ENCODE results near the gene GABRA6. TPM values are rescaled to one million over a fixed set of nuclear protein-coding genes. Genes with fewer than 3 reads are reported as not detected.

The GABRA6 gene
- total and polyA plus RNA-seq, 2 of the 13 experiments (the other 11 are each of a cell fraction or from before 2014, with no cell fraction given), result not detected

DNA sequence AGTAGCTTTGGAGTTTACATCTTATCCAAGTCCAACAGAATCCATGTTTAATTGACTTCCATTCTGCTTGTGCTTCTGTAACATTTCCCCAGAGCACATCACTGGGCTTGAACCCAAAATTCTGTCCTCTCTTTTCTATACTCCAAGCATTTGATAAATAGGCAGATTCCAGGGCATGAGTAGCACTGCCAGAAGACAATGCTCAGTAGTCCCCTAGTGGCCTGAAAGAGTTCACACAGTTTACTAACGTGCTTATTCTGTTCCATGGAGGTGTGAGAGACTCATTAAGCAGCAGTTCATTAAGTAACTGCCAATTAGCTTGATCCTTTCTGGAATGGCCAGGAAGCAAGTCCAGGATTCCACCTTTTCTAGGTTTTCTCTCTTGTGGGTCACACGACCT is 9.4 kb upstream of the GABRA6 start:
- Histone ChIP-seq H4K20me1 (ENCODE audit: insufficient read depth, low read length) (no peaks in the 10 kb centered on the region), H3K9ac (ENCODE audit: insufficient read depth, low read depth, low read length) (no peak overlapping the region), H3K27me3 (ENCODE audit: control insufficient read depth in 1 of 2, insufficient read depth in 2 of 2, low read length in 2 of 2) (no peaks in the 10 kb centered on the region), H3K9me3 (ENCODE audit: low read length) (no peaks in the 10 kb centered on the region), H3K79me2 (ENCODE audit: insufficient read depth, low read length) (no peaks in the 10 kb centered on the region), H2AFZ (ENCODE audit: low read length) (no peak overlapping the region), H3K27ac (ENCODE audit: extremely low read length, insufficient read depth, low read length) (no peak overlapping the region), H3K4me1 (ENCODE audit: insufficient read depth, low read length) (no peaks in the 10 kb centered on the region), H3K4me3 (replicated peaks in 1 of 3; ENCODE audit: insufficient read depth in 1 of 3, low read depth in 2 of 3, low read length in 3 of 3) (no peak overlapping the region), H3K36me3 (replicated peaks in 1 of 2; ENCODE audit: control insufficient read depth in 1 of 2, insufficient read depth in 2 of 2, low read length in 2 of 2) (no peaks in the 10 kb centered on the region), H3K4me2 (ENCODE audit: low read depth, low read length) (no peak overlapping the region)
- in situ Hi-C loops (cut with HindIII; ENCODE audit: extremely low pct_ligation_motif_present, low pct_unique_long_range_greater_than_20kb) (no loop called here), intact Hi-C loops (cut with micrococcal nuclease; ENCODE audit: unreplicated experiment) (loop anchor here (5.0 kb wide), 1 partner anchor 134 kb away; no protein-coding TSS in a partner anchor)
- ChIA-PET CTCF (ENCODE audit: low intra/inter-chr PET ratio, low total read pairs) (no interaction called here), POLR2A (no interaction called here)
- ATAC-seq (peak; percentile 88), DNase-seq (ENCODE audit: low spot score) (peak; percentile 6), FAIRE-seq (no peak)
- TF ChIP-seq ZNF333 (CRISPR knock-in tag; IDR thresholded peaks at IDR 0.05; ENCODE audit: borderline replicate concordance), result no peak
- TF ChIP-seq TRIM24 (CRISPR knock-in tag; IDR thresholded peaks at IDR 0.05), result no peak
- peak; percentile 28 for TF ChIP-seq STAG1 (CRISPR knock-in tag; IDR thresholded peaks at IDR 0.05)
- TF ChIP-seq, protein P1, sequence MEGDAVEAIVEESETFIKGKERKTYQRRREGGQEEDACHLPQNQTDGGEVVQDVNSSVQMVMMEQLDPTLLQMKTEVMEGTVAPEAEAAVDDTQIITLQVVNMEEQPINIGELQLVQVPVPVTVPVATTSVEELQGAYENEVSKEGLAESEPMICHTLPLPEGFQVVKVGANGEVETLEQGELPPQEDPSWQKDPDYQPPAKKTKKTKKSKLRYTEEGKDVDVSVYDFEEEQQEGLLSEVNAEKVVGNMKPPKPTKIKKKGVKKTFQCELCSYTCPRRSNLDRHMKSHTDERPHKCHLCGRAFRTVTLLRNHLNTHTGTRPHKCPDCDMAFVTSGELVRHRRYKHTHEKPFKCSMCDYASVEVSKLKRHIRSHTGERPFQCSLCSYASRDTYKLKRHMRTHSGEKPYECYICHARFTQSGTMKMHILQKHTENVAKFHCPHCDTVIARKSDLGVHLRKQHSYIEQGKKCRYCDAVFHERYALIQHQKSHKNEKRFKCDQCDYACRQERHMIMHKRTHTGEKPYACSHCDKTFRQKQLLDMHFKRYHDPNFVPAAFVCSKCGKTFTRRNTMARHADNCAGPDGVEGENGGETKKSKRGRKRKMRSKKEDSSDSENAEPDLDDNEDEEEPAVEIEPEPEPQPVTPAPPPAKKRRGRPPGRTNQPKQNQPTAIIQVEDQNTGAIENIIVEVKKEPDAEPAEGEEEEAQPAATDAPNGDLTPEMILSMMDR (CRISPR knock-in tag; IDR thresholded peaks at IDR 0.05), result peak; percentile 20; the same call in 1 of the 2 replicates
- WGBS (ENCODE audit: low lambda C conversion rate), result 0% methylated on average over 2 of the region's 2 CpGs
- BruUV-seq (replicated peaks), result no TSS peak

DNA sequence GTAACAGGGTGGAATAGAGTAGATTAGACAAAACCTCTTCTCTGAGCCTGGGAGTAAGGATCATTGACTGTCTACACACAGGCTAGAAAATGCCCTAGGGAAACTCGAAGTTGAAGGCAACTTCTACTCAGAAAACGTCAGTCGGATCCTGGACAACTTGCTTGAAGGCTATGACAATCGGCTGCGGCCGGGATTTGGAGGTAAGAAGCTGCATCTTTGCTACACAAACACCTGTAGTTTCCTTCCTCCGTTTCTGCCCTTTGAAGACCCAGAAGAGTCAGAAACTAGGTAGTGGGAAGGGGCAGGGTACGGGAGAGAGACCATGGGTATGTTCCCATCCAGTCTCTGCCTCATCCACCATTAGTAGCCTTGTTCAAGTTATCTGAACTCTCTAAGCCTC is 628 bp downstream of the GABRA6 start:
- H3K27me3 ChIP-seq (ENCODE audit: control insufficient read depth in 1 of 2, insufficient read depth in 2 of 2, low read length in 2 of 2), result no peaks in the 10 kb centered on the region
- TF ChIP-seq SOX5 (CRISPR knock-in tag; IDR thresholded peaks at IDR 0.05; ENCODE audit: borderline replicate concordance) (no peak), ATF7-NPFF (CRISPR knock-in tag; IDR thresholded peaks at IDR 0.05; ENCODE audit: low read depth) (no peak), DPF2 (CRISPR knock-in tag; IDR thresholded peaks at IDR 0.05; ENCODE audit: borderline replicate concordance, low read depth) (no peak), ETV6 (CRISPR knock-in tag; conservative IDR thresholded peaks at IDR 0.05) (no peak), MTF1 (CRISPR knock-in tag; IDR thresholded peaks at IDR 0.05) (no peak), AGO1 (IDR thresholded peaks at IDR 0.05; ENCODE audit: low read depth, low read length, poor library complexity, severe bottlenecking) (no peak), ZNF510 (CRISPR knock-in tag; IDR thresholded peaks at IDR 0.05; ENCODE audit: low read depth) (no peak), ZNF746 (CRISPR knock-in tag; IDR thresholded peaks at IDR 0.05) (no peak), ZNF33B (CRISPR knock-in tag; IDR thresholded peaks at IDR 0.05) (no peak), MED8 (CRISPR knock-in tag; IDR thresholded peaks at IDR 0.05; ENCODE audit: insufficient replicate concordance) (no peak), MYNN (CRISPR knock-in tag; IDR thresholded peaks at IDR 0.05; ENCODE audit: low read depth) (no peak), KLF9 (CRISPR knock-in tag; IDR thresholded peaks at IDR 0.05; ENCODE audit: low read depth) (no peak), POLR2A (IDR thresholded peaks at IDR 0.05; ENCODE audit: insufficient read depth in 1 of 2, low read depth in 2 of 2, low read length in 2 of 2) (no peak), MATR3 (CRISPR knock-in tag; IDR thresholded peaks at IDR 0.05) (no peak)
- H3K4me2 ChIP-seq (ENCODE audit: low read depth, low read length), result no peak overlapping the region
- POLR2A ChIA-PET, result no interaction called here
- no peak overlapping the region for H2AFZ ChIP-seq (ENCODE audit: low read length)
- WGBS (ENCODE audit: low lambda C conversion rate), result 4% methylated on average over 4 of the region's 8 CpGs
- H3K27ac ChIP-seq (ENCODE audit: extremely low read length, insufficient read depth, low read length), result no peak overlapping the region
- no peak overlapping the region for H3K9ac ChIP-seq (ENCODE audit: insufficient read depth, low read depth, low read length)
- H3K9me3 ChIP-seq (ENCODE audit: low read length), result no peaks in the 10 kb centered on the region
- no peaks in the 10 kb centered on the region for H3K4me1 ChIP-seq (ENCODE audit: insufficient read depth, low read length)
- ATAC-seq (no peak), DNase-seq (ENCODE audit: low spot score) (no peak), FAIRE-seq (no peak)
- no peaks in the 10 kb centered on the region for H3K79me2 ChIP-seq (ENCODE audit: insufficient read depth, low read length)
- CTCF ChIA-PET (ENCODE audit: low intra/inter-chr PET ratio, low total read pairs), result no interaction called here
- intact Hi-C loops (cut with micrococcal nuclease; ENCODE audit: unreplicated experiment), result no loop called here
- in situ Hi-C loops (cut with HindIII; ENCODE audit: extremely low pct_ligation_motif_present, low pct_unique_long_range_greater_than_20kb), result no loop called here
- no peaks in the 10 kb centered on the region for H3K36me3 ChIP-seq (replicated peaks in 1 of 2; ENCODE audit: control insufficient read depth in 1 of 2, insufficient read depth in 2 of 2, low read length in 2 of 2)
- H4K20me1 ChIP-seq (ENCODE audit: insufficient read depth, low read length), result no peaks in the 10 kb centered on the region
- no TSS peak for BruUV-seq (replicated peaks)
- H3K4me3 ChIP-seq (replicated peaks in 1 of 3; ENCODE audit: insufficient read depth in 1 of 3, low read depth in 2 of 3, low read length in 3 of 3), result no peak overlapping the region
